H1 (cell line): Measurements from ENCODE around the gene MYO15B. TPM values are rescaled to one million over a fixed set of nuclear protein-coding genes. Genes with fewer than 3 reads are reported as not detected.

ENCODE experiments used
- CTCF ChIA-PET: fragments of 300-600 bp; sonication (Branson Sonifier 250); formaldehyde crosslinking; loops from one replicate; lab custom pipeline; 2021; ENCODE audit not compliant: partially characterized antibody; lab: Charles Lee
- POLR2A ChIA-PET: fragments of 300-600 bp; sonication (Branson Sonifier 250); formaldehyde crosslinking; loops from one replicate; lab custom pipeline; 2021; ENCODE audit warnings: inconsistent platforms; ENCODE audit not compliant: partially characterized antibody; lab: Charles Lee
- DNase-seq, 2 experiments: peaks; one replicate each; pipeline versions ENCODE4 v3.0.0 to v3.0.0-alpha.2; 2010 to 2022; ENCODE audit warnings: low spot score in 2 of 2, low read depth in 1 of 2, mixed read lengths in 1 of 2
- FAIRE-seq: peaks from 2 replicates; lab custom pipeline; 2011; peaks lifted over from hg19 to GRCh38; lab: Jason Lieb, UNC
- H2AFZ ChIP-seq: 2 replicates; pipeline ENCODE4 v1.8.1; 2012; ENCODE audit warnings: low read length, inconsistent platforms
- H2AK5ac ChIP-seq: 2 replicates; pipeline ENCODE4 v1.6.1; 2013; ENCODE audit warnings: low read depth, low read length
- H2BK120ac ChIP-seq: replicated peaks from 2 replicates; pipeline ENCODE3; 2013; ENCODE audit warnings: low read depth, low read length, inconsistent platforms
- H2BK12ac ChIP-seq: 2 replicates; pipeline ENCODE4 v1.6.1; 2013; ENCODE audit warnings: low read depth, low read length
- H2BK15ac ChIP-seq: 2 replicates; pipeline ENCODE4 v1.6.1; 2013; ENCODE audit warnings: low read length
- H2BK20ac ChIP-seq: 2 replicates; pipeline ENCODE4 v1.6.1; 2013; ENCODE audit warnings: low read length
- H2BK5ac ChIP-seq: 2 replicates; pipeline ENCODE4 v1.6.1; 2013; ENCODE audit warnings: low read depth, low read length
- H3K14ac ChIP-seq: 2 replicates; pipeline ENCODE4 v1.6.1; 2013; ENCODE audit warnings: inconsistent platforms; ENCODE audit not compliant: insufficient read length
- H3K18ac ChIP-seq: 2 replicates; pipeline ENCODE4 v1.6.1; 2013; ENCODE audit warnings: low read length; ENCODE audit errors: extremely low read depth
- H3K23ac ChIP-seq: 2 replicates; pipeline ENCODE4 v1.6.1; 2013; ENCODE audit warnings: inconsistent platforms; ENCODE audit not compliant: insufficient read length
- H3K23me2 ChIP-seq: 2 replicates; pipeline ENCODE4 v1.6.1; 2013; ENCODE audit warnings: low read depth, low read length
- H3K27ac ChIP-seq: 2 replicates; pipeline ENCODE4 v1.6.1; 2011; ENCODE audit warnings: low read depth, low read length, inconsistent platforms
- H3K27me3 ChIP-seq, 4 experiments: replicated peaks in 1 of 4; 1 replicate in 1 of 4; 2 replicates in 3 of 4; pipeline versions ENCODE4 v1.6.1 to v1.8.1; 2011 to 2013; ENCODE audit warnings: low read length in 3 of 4, mild to moderate bottlenecking in 3 of 4, inconsistent platforms in 2 of 4, mixed read lengths in 2 of 4, moderate library complexity in 1 of 4; ENCODE audit not compliant: control insufficient read depth in 3 of 4, insufficient read depth in 3 of 4; ENCODE audit errors: extremely low read depth in 1 of 4
- H3K36me3 ChIP-seq, 4 experiments: 2 replicates each; pipeline versions ENCODE4 v1.6.1 to v1.8.1; 2011 to 2013; ENCODE audit warnings: mild to moderate bottlenecking in 4 of 4, low read length in 3 of 4, moderate library complexity in 2 of 4, control low read depth in 1 of 4, inconsistent platforms in 1 of 4; ENCODE audit not compliant: insufficient read depth in 4 of 4, control insufficient read depth in 2 of 4
- H3K4ac ChIP-seq: replicated peaks from 2 replicates; pipeline ENCODE3; 2013; ENCODE audit warnings: low read length, low read depth, mixed read lengths, inconsistent platforms; ENCODE audit not compliant: insufficient read length
- H3K4me1 ChIP-seq, 4 experiments: replicated peaks in 1 of 4; 1 replicate in 1 of 4; 2 replicates in 3 of 4; pipeline versions ENCODE4 v1.6.1 to v1.8.1; 2011 to 2013; ENCODE audit warnings: low read length in 3 of 4, inconsistent platforms in 2 of 4, mixed read lengths in 1 of 4; ENCODE audit not compliant: insufficient read depth in 4 of 4, control insufficient read depth in 3 of 4
- H3K4me2 ChIP-seq, 2 experiments: 2 replicates each; pipeline versions ENCODE4 v1.6.1 to v1.8.1; 2011 to 2013; ENCODE audit warnings: low read depth in 2 of 2, low read length in 2 of 2, control low read depth in 1 of 2, inconsistent platforms in 1 of 2, mild to moderate bottlenecking in 1 of 2; ENCODE audit not compliant: insufficient read depth in 1 of 2
- H3K4me3 ChIP-seq, 4 experiments: fragments of 200-600, 300-600 bp in 1 of 4; sonication (generic), shearing (Covaris generic), sonication (Bioruptor Twin) in 1 of 4; 2 replicates each; pipeline versions ENCODE4 v1.5.1 to v1.8.1; 2011 to 2016; ENCODE audit warnings: low read length in 4 of 4, low read depth in 3 of 4, control low read depth in 2 of 4, inconsistent platforms in 2 of 4, mild to moderate bottlenecking in 2 of 4, mixed read lengths in 1 of 4, moderate library complexity in 1 of 4; ENCODE audit not compliant: insufficient read depth in 2 of 4; ENCODE audit errors: extremely low read depth in 1 of 4
- H3K56ac ChIP-seq: replicated peaks from 2 replicates; pipeline ENCODE3; 2013; ENCODE audit warnings: low read depth, mild to moderate bottlenecking, mixed read lengths, low read length, inconsistent platforms; ENCODE audit not compliant: insufficient read length
- H3K79me1 ChIP-seq: 2 replicates; pipeline ENCODE4 v1.6.1; 2013; ENCODE audit warnings: low read depth, low read length, control low read depth
- H3K79me2 ChIP-seq, 2 experiments: 2 replicates each; pipeline versions ENCODE4 v1.6.1 to v1.8.1; 2012 to 2013; ENCODE audit warnings: low read length in 2 of 2, mild to moderate bottlenecking in 2 of 2, inconsistent platforms in 1 of 2; ENCODE audit not compliant: insufficient read depth in 2 of 2, control insufficient read depth in 1 of 2
- H3K9ac ChIP-seq, 4 experiments: replicated peaks in 1 of 4; 1 replicate in 1 of 4; 2 replicates in 3 of 4; pipeline versions ENCODE4 v1.6.1 to v1.8.1; 2011 to 2013; ENCODE audit warnings: low read depth in 3 of 4, low read length in 3 of 4, control low read depth in 2 of 4, mild to moderate bottlenecking in 2 of 4, moderate library complexity in 2 of 4, inconsistent platforms in 1 of 4; ENCODE audit errors: extremely low read depth in 1 of 4
- H3K9me3 ChIP-seq, 2 experiments: 2 replicates each; pipeline versions ENCODE4 v1.6.1 to v1.8.1; 2012 to 2013; ENCODE audit warnings: mild to moderate bottlenecking in 2 of 2, moderate library complexity in 2 of 2, control low read depth in 1 of 2, inconsistent platforms in 1 of 2, low read depth in 1 of 2, low read length in 1 of 2, mixed read lengths in 1 of 2; ENCODE audit not compliant: insufficient read depth in 2 of 2
- H4K20me1 ChIP-seq, 2 experiments: replicated peaks in 1 of 2; 2 replicates each; pipeline versions ENCODE3 to v1.8.1; 2011 to 2013; ENCODE audit warnings: inconsistent platforms in 2 of 2, low read length in 2 of 2, mild to moderate bottlenecking in 1 of 2; ENCODE audit not compliant: insufficient read depth in 2 of 2, control insufficient read depth in 1 of 2
- H4K5ac ChIP-seq: 2 replicates; pipeline ENCODE4 v1.6.1; 2013; ENCODE audit warnings: low read length, low read depth, mixed read lengths, inconsistent platforms; ENCODE audit not compliant: insufficient read length
- H4K8ac ChIP-seq: 2 replicates; pipeline ENCODE4 v1.8.0; 2013; ENCODE audit warnings: mild to moderate bottlenecking, moderate library complexity, low read length, inconsistent platforms; ENCODE audit not compliant: insufficient read depth; ENCODE audit errors: extremely low read depth
- H4K91ac ChIP-seq: replicated peaks from 2 replicates; pipeline ENCODE3; 2013; ENCODE audit warnings: low read length, mixed read lengths, inconsistent platforms; ENCODE audit not compliant: insufficient read length
- CTCF ChIP-seq, 3 experiments: IDR thresholded peaks; 1 replicate in 2 of 3; 2 replicates in 1 of 3; pipeline versions ENCODE4 v1.5.1 to v1.6.1; 2011; ENCODE audit warnings: low read length in 3 of 3, mild to moderate bottlenecking in 3 of 3, inconsistent platforms in 2 of 3, low read depth in 1 of 3, moderate library complexity in 1 of 3; ENCODE audit not compliant: insufficient read depth in 1 of 3; ENCODE audit errors: control extremely low read depth in 1 of 3
- EP300 ChIP-seq, 2 experiments: IDR thresholded peaks; 1 replicate in 1 of 2; 2 replicates in 1 of 2; pipeline ENCODE4 v1.6.1; 2011 to 2012; ENCODE audit warnings: low read depth in 2 of 2, low read length in 2 of 2, mild to moderate bottlenecking in 2 of 2, borderline replicate concordance in 1 of 2, inconsistent platforms in 1 of 2, moderate library complexity in 1 of 2
- GABPA ChIP-seq: IDR thresholded peaks from 2 replicates; pipeline ENCODE4 v1.6.1; 2011; ENCODE audit warnings: mild to moderate bottlenecking, low read length, moderate library complexity, borderline replicate concordance; ENCODE audit not compliant: insufficient read depth
- SP4 ChIP-seq: IDR thresholded peaks from 2 replicates; pipeline ENCODE4 v1.6.1; 2012; ENCODE audit warnings: low read length, inconsistent platforms
- YY1 ChIP-seq: IDR thresholded peaks from 2 replicates; pipeline ENCODE4 v1.6.1; 2011; ENCODE audit warnings: low read depth, mild to moderate bottlenecking, low read length
- WGBS, 2 experiments: shearing (Covaris generic) in 1 of 2; methylation state at CpG; one replicate each; pipeline versions ENCODE4 v1.1.6 to v1.1.7; 2013 to 2015; ENCODE audit warnings: low lambda C conversion rate in 2 of 2, mixed read lengths in 2 of 2, inconsistent platforms in 1 of 2, low coverage in 1 of 2, missing lambda C conversion rate in 1 of 2; ENCODE audit not compliant: insufficient replicate concordance in 2 of 2, insufficient coverage in 1 of 2, insufficient read length in 1 of 2; ENCODE audit errors: extremely low coverage in 1 of 2, missing lambda C conversion rate in 1 of 2; 5-methylcytosine and 5-hydroxymethylcytosine counted together
- polyA plus RNA-seq, 7 experiments: library from polyadenylated mRNA; depleted of rRNA in 3 of 7; stranded (reverse) in 5 of 7; unstranded in 2 of 7; fragments of >200 nt in 5 of 7; fragments of 200-250 nt in 2 of 7; gene quantifications; 1 replicate in 5 of 7; 2 replicates in 1 of 7; 4 replicates in 1 of 7; pipeline versions ENCODE4 v1.2.1 to v1.2.3, GENCODE V29; 2011 to 2013; ENCODE audit warnings: missing spikeins in 2 of 7, mixed read lengths in 2 of 7
- total RNA-seq: library from RNA; stranded (reverse); fragmentation: NEBNext Ultra II Directional; extraction: Animal tissue kit (Norgen Biotek cat#: 25700); gene quantifications from 2 replicates; pipeline ENCODE4 v1.2.1, GENCODE V29; 2021

The MYO15B gene
- total and polyA plus RNA-seq, 2 of the 8 experiments (the other 6 are each of a cell fraction or from before 2014, with no cell fraction given), result 7.1 to 11.2 TPM

- Histone ChIP-seq H2BK20ac (no peak overlapping the region), H2BK15ac (no peak overlapping the region), H2AK5ac (no peak overlapping the region), H3K9ac (no peak overlapping the region), H4K91ac (no peak overlapping the region), H3K79me1 (no peaks in the 10 kb centered on the region), H3K23ac (no peak overlapping the region), H3K18ac (no peak overlapping the region), H3K36me3 (no peaks in the 10 kb centered on the region; a peak in 1 of 8 replicates), H2BK120ac (no peak overlapping the region), H3K79me2 (no peaks in the 10 kb centered on the region), H3K4ac (no peak overlapping the region), H4K8ac (no peak overlapping the region), H2AFZ (no peak overlapping the region), H3K14ac (no peak overlapping the region), H3K56ac (no peak overlapping the region), H3K27ac (no peak overlapping the region)
- DNase-seq, result no peak
- POLR2A ChIA-PET, result interaction anchor here (0.6 to 0.9 kb wide), 2 partner anchors 26 to 94 kb away, joined by 3 to 4 read pairs; no protein-coding TSS in a partner anchor
- no peak for TF ChIP-seq GABPA
- no peak for TF ChIP-seq YY1
- no peak for TF ChIP-seq CTCF (IDR thresholded peaks at IDR 0.05; ENCODE audit: control extremely low read depth in 1 of 3, insufficient read depth in 1 of 3, low read depth in 1 of 3, low read length in 3 of 3)
- TF ChIP-seq EP300 (IDR thresholded peaks at IDR 0.05; ENCODE audit: borderline replicate concordance in 1 of 2, low read depth in 2 of 2, low read length in 2 of 2), result no peak
- TF ChIP-seq SP4, result no peak
- TF ChIP-seq, all 59 proteins: peak for 0
- no peak overlapping the region for H3K4me3 ChIP-seq
- CTCF ChIA-PET, result interaction anchor here (1.0 to 3.5 kb wide), 3 partner anchors 14 to 58 kb away, joined by 3 to 15 read pairs (median 7); no protein-coding TSS in a partner anchor
- FAIRE-seq, result no peak
- no peaks in the 10 kb centered on the region for H3K23me2 ChIP-seq
- no peak overlapping the region for H3K4me2 ChIP-seq
- H4K5ac ChIP-seq, result no peak overlapping the region
- H3K27me3 ChIP-seq, result no peaks in the 10 kb centered on the region
- H2BK12ac ChIP-seq, result no peak overlapping the region
- no peaks in the 10 kb centered on the region for H4K20me1 ChIP-seq
- H3K9me3 ChIP-seq, result no peaks in the 10 kb centered on the region; a peak in 1 of 4 replicates
- H3K4me1 ChIP-seq, result peaks cover 0 to 4% (median 0%) of the 10 kb centered on the region in 4 experiments; a peak in 1 of 7 replicates
- whole genome bisulfite sequencing, 2 experiments, result 94% methylated on average over 14 of the region's 15 CpGs; no CpG with 5 or more reads in 1 of the 2 experiments
- no peak overlapping the region for H2BK5ac ChIP-seq
These were observed 10.9 kb upstream of the MYO15B start for GRCh38 chr17:75576661-75577060.
